ENCODE data around the gene APLP2. TPM values are rescaled to one million over a fixed set of nuclear protein-coding genes. Genes with fewer than 3 reads are reported as not detected.

Gene APLP2
- total RNA-seq, 2 donors from 2014 or later: 326 to 454 TPM

DNA sequence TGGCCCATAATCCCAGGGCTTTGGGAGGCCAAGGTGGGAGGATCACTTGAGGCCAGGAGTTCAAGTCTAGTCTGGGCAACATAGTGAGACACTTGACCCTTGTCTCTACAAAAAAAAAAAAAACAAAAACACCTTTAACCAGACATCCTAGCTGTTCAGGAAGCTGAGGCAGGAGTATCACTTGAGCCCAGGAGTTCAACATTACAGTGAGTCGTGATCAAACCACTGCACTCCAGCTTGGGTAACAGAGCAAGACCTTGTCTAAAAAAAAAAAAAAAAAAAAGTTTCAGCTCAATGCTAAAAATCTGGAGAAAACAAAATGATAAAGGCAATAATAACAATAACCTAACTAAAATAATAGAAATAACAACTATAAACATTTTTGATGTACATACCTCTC, 22.6 kb upstream of the APLP2 start:
- Histone ChIP-seq H3K27ac (no peak overlapping the region), H3K36me3 (no peaks in the 10 kb centered on the region), H3K9me3 (no peaks in the 10 kb centered on the region), H3K4me1 (no peaks in the 10 kb centered on the region), H3K4me3 (no peak overlapping the region), H3K27me3 (no peaks in the 10 kb centered on the region)
- TF ChIP-seq, protein P1, sequence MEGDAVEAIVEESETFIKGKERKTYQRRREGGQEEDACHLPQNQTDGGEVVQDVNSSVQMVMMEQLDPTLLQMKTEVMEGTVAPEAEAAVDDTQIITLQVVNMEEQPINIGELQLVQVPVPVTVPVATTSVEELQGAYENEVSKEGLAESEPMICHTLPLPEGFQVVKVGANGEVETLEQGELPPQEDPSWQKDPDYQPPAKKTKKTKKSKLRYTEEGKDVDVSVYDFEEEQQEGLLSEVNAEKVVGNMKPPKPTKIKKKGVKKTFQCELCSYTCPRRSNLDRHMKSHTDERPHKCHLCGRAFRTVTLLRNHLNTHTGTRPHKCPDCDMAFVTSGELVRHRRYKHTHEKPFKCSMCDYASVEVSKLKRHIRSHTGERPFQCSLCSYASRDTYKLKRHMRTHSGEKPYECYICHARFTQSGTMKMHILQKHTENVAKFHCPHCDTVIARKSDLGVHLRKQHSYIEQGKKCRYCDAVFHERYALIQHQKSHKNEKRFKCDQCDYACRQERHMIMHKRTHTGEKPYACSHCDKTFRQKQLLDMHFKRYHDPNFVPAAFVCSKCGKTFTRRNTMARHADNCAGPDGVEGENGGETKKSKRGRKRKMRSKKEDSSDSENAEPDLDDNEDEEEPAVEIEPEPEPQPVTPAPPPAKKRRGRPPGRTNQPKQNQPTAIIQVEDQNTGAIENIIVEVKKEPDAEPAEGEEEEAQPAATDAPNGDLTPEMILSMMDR (IDR thresholded peaks at IDR 0.05): no peak
- no peak for DNase-seq (ENCODE audit: low spot score)

DNA sequence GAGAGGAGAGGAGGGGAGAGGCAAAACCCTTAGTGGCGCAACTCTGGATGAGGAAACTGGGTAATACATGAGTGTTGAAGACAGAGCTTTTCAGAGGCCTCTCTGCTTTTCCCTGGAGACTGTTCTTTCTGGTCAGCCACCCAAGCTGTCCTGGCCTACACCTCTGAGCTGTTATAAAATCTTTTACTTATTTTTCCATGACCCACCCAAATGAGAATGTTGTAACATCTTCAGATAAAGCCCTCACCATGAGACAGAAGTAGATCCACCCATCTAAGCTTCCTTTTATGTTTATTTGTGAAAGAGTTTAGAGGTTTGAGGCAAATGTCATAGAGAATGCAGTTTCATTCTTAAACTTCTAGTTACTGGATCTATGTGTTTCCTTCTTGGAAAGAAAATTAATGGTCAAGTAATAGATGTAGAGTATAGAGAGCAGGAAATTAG, 20.3 kb upstream of the APLP2 start:
- Histone ChIP-seq H3K9me3 (no peaks in the 10 kb centered on the region), H3K4me1 (no peaks in the 10 kb centered on the region), H3K4me3 (no peak overlapping the region), H3K27ac (peak overlapping the region in 1 of 2 donors; percentile 2), H3K36me3 (no peaks in the 10 kb centered on the region), H3K27me3 (no peaks in the 10 kb centered on the region)
- TF ChIP-seq, protein P1 (IDR thresholded peaks at IDR 0.05): no peak
- no peak for DNase-seq (ENCODE audit: low spot score)

DNA sequence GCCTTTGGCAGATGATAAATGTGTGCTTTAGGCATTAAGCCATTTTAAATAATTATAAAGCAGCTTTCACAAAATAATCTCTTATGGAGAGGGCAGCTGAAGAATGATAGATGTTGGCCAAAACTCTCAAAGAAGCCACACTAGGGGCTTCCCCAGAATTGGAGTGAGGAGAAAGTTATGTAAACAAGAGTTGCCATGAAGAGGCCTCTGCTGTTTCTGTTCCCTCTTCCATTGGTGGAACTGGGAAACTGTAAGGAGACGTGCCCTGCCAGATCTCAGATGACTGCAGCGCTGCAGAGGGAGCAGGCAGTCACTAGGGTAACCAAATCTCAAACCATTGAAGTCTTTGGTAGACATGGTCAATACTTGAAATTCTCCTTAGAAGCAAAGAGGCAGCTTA, 19.4 kb upstream of the APLP2 start:
- no peak overlapping the region for H3K4me3 ChIP-seq
- DNase-seq (ENCODE audit: low spot score): no peak
- H3K36me3 ChIP-seq: no peaks in the 10 kb centered on the region
- H3K9me3 ChIP-seq: no peaks in the 10 kb centered on the region
- no peak overlapping the region for H3K27ac ChIP-seq
- no peaks in the 10 kb centered on the region for H3K27me3 ChIP-seq
- H3K4me1 ChIP-seq: no peaks in the 10 kb centered on the region
- TF ChIP-seq, protein P1 (IDR thresholded peaks at IDR 0.05): no peak

DNA sequence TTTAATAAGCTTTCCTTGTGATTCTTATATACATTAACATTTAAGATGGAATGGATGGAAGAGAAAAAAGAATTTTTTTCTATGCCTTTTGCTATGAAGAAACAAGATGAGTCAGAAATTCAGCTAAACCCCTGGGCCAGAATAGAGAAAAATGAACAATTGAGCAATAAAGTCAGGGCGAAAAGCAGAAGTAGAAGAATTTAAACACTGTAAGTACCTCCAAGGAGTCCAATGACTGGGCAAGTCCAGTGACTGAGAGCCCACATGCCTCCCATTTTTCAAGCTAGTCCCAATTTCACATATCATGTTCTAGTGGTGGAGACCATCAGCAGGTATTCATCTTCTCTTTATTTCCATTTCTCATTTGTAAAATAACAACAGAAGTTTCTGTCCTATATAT, 18.6 kb upstream of the APLP2 start:
- Histone ChIP-seq H3K27ac (no peak overlapping the region), H3K27me3 (no peaks in the 10 kb centered on the region), H3K4me1 (peaks cover 0 to 6% of the 10 kb centered on the region in 2 donors), H3K4me3 (no peak overlapping the region), H3K9me3 (no peaks in the 10 kb centered on the region), H3K36me3 (no peaks in the 10 kb centered on the region)
- TF ChIP-seq, protein P1 (IDR thresholded peaks at IDR 0.05): no peak
- DNase-seq (ENCODE audit: low spot score): no peak

DNA sequence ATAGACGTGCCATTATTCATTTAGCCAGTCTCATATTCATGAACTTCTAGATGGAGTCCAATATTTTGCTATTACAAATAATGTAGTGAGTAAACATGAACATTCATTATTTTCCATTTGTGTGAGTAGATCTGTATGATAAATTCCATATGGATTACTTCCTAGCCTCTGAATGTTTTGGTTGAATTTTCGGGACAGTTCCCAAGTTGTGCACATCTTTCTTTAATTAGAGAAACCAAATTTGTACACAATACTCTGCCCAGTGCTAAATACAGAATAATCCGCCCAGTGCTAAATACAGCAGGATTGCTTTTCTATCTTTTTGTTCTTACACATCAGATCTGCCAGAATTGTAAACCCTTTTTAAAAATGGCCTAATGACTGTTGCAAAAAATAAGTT, 17.1 kb upstream of the APLP2 start:
- Histone ChIP-seq H3K9me3 (no peaks in the 10 kb centered on the region), H3K4me3 (no peak overlapping the region), H3K36me3 (no peaks in the 10 kb centered on the region), H3K27me3 (no peaks in the 10 kb centered on the region), H3K27ac (no peak overlapping the region), H3K4me1 (peaks cover 0 to 6% of the 10 kb centered on the region in 2 donors)
- DNase-seq (ENCODE audit: low spot score): no peak
- TF ChIP-seq, protein P1 (IDR thresholded peaks at IDR 0.05): no peak

DNA sequence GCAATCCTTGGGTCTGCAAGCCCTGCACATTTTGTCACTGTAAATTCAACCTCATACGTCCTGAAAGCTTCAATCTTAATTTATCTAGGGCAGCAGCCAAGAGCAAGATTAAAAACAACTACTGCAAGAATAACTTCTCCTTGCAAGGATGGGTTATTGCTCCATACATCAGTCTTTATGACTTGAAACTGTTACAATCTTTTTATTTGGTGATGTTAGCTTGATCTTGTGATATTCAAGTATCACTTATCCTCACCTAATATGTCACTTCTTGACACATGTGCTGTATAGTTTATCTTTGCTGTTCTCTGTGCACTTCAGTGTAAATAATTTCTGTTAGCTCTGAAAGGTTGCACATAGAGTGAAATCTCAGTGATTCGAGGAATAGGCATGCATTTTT, 14.7 kb upstream of the APLP2 start:
- no peak overlapping the region for H3K4me3 ChIP-seq
- no peaks in the 10 kb centered on the region for H3K27me3 ChIP-seq
- TF ChIP-seq, protein P1 (IDR thresholded peaks at IDR 0.05): no peak
- H3K9me3 ChIP-seq: no peaks in the 10 kb centered on the region
- no peak for DNase-seq (ENCODE audit: low spot score)
- H3K4me1 ChIP-seq: peaks cover 0 to 6% of the 10 kb centered on the region in 2 donors
- H3K36me3 ChIP-seq: no peaks in the 10 kb centered on the region
- H3K27ac ChIP-seq: no peak overlapping the region

Data from right atrium auricular region (tissue), 2 donors.